Measurements from ENCODE around the gene MMP15.

- TF ChIP-seq CTCF (IDR thresholded peaks at IDR 0.05) (no peak), EZH2phosphoT487 (IDR thresholded peaks at IDR 0.05; ENCODE audit: borderline replicate concordance, low read depth) (no peak), POLR2AphosphoS5 (IDR thresholded peaks at IDR 0.05; ENCODE audit: low read depth, low read length) (no peak)
Measured at GRCh38 chr16:58044266-58045019, 18.9 kb downstream of the MMP15 start.
